ENCODE data around the gene AGPS.
"Not testable (repeated sequence)": the region's sequence is repeated elsewhere in the genome, so short reads cannot be mapped to it uniquely, and the experiment has no call there.

The AGPS gene

DNA sequence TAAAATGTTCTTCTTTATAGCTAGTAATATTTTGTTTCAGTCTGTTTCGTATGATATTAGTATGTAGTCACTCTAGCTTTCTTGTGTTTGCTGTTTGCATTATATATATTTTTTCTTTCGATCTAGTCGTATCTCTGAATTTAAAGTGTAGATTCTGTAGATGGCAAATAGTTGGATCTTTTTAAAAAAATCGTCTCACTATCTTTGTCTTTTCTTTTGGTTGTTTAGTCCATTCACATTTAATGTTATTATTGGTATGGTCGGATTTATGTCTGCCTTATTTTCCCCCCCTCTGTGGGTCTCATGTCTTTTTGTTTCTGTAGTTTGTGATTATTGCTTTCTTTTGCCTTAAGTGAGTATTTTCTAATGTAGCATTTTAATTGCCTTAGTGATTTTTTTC, 84.3 kb downstream of the AGPS start:
- DNase-seq: no peak

- no peak for DNase-seq
These were observed 85.5 kb downstream of the AGPS start for GRCh38 chr2:177478029-177478428.

DNA sequence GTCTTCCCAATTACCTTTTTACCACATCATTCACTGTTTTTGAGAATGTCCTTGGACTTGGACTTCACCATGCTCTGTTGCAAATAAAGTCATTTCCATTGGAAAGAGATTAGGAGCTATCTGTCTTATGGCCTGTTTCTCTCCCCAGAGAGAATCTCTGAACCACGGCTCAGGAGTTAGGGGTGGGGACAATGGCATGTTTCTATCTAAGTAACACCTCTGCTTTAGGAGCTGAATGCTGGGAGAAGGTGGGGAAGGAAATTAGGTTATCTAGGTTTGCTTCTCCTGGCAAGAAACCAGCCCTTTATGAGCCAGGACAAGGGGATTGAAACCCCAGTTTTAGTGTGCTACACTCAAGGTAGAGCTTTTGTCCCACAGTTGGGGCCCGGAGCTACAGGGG, 86.3 kb downstream of the AGPS start:
- DNase-seq: no peak

- DNase-seq: no peak
These were observed 89.6 kb downstream of the AGPS start for GRCh38 chr2:177482195-177482594.

DNA sequence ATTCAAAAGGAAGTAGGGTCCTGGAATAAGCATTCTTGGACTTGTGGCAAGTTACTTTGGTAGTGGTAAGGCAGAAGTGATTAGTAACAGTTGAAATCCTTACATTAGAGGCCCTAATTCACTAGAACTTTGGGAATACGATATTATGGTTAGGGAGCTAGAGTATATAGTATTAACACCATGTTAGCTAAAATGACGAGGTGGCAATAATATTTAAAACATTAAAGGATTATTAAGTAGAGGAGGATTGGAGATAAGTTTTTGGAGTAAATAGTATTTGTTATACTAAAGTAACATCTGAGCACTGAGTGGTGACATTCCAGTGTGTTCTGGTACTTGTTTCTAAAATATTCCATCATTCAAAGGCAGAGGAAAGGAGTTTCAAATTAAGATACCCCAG, 91.0 kb downstream of the AGPS start:
- no peak for DNase-seq

DNA sequence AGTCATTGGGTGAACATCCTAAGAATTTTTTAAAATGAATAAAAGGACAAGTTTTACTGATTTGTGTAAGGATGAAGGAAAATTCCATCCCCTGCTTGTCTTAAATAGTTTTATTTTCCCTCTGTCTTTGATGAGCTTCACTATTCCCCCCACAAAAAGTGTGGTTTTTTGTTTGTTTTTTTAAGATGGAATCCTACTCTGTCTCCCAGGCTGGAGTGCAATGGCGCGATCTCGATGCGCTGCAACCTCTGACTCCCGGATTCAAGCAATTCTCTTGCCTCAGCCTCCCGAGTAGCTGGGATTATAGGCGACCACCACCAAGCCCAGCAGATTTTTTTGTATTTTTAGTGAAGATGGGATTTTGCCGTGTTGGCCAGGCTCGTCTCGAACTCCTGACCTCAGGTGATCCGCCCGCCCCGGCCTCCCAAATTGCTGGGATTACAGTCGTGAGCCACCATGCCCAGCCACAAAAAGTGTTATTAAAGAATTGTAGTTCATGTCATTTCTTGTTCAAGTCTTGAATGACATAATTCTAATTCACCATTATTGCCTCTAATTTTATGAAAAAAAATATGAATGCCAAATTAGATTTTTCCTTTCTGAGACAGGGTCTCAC, 91.7 kb downstream of the AGPS start:
- DNase-seq: no peak

- not testable (repeated sequence) for DNase-seq
These were observed 93.1 kb downstream of the AGPS start for GRCh38 chr2:177485657-177486056.

GRCh38 chr2:177489719-177490301, 97.2 kb downstream of the AGPS start:
- no peak for DNase-seq

GRCh38 chr2:177495945-177496344, 103.4 kb downstream of the AGPS start:
- no peak for DNase-seq

DNA sequence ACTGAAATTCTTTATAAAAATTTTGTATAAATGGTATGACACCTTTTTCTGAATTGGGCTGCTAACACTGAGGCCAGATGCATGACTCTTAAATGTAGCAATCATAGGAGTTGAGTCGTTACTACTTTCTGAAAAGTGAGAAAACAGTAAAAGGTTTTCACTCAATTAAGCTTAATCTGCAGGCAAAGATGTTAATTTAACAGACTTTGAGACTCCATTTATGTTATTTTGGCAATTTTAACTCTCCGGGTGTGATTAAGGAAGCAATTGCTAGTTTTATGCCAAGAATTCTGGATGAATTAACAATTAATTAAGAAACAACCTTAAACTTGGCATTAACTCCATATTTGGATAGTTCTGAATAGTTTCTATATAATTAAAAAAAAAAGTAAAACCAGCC, 104.3 kb downstream of the AGPS start:
- no peak for DNase-seq

DNA sequence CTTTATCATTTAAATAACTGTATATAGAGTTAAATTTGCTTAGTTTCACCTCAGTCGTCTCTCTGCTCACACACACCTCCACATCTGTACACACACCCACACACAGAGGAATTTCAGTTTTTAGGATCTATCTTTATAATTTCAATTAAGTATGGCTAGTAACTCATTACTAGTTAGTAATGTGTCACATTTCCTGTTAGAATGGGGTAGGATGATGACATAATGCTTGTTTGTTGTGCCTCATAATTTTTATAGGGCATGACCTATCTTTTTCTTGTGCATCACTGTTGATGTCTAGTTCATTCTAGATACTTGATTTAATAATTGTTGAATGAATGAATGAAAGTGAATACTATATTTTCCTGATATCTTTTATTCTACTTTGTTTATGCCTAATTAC, 108.6 kb downstream of the AGPS start:
- DNase-seq: no peak

DNA sequence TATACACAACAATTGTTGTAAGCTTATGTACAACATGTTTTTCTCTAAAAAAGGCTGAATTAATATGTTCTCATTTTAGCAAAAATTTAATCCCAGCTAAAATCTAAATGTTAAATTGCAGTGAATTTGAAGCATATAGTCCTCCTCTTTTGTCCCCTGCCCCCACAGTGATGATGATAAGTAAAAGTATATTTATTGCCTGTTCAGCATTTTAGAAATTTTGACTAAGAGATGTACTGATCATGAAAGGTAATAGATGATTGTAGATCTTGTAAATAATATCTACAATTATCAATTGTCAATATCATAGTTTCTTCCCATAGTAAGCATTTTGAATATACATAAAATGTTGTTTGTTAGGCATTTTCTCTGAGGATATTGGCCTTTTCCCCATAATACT, 113.9 kb downstream of the AGPS start:
- DNase-seq: no peak

DNA sequence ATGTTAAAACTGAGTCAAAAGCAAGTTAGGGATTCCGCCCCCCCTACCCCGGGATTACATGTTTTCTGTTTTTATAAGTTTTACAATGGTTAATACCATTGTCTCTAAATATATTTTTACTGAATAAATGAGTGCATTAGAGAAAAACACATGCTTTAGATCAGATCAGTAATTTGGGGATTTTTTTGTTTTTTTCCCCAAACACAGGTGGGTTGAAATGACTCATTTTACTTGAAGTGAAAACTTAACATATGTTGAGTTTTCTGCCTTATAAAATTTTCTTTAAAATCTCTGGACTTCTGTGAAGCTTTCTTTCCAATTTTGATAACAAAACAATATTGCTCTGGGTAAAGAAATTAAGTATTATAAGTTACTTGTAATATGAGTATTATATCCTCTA, 114.4 kb downstream of the AGPS start:
- DNase-seq: no peak

- no peak for DNase-seq
These were observed 124.4 kb downstream of the AGPS start for GRCh38 chr2:177516824-177517544.

GRCh38 chr2:177518754-177519153, 126.2 kb downstream of the AGPS start:
- no peak for DNase-seq

- DNase-seq: no peak
These were observed 127.1 kb downstream of the AGPS start for GRCh38 chr2:177519534-177520115.

DNA sequence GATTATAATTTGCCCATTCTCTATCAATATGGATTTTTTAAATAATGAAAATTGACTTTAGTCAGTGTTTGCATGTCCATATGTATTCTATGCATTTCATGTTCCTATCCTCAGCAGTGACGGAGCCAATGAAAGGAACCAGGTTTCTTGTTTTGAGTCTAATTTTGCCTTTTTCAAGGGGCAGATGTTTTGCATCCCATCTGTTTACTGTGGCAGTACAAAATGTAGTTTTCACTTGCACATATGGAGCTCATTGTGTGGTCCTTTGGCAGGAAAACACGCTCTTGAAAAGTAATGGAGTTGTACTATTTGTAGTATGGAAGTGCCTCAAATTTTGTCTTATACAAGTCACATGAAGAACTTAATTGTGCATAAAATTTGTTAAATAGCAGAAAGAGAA, 127.8 kb downstream of the AGPS start:
- DNase-seq: no peak

- no peak for DNase-seq
These were observed 131.2 kb downstream of the AGPS start for GRCh38 chr2:177523781-177524180.

GRCh38 chr2:177525351-177525924, 132.9 kb downstream of the AGPS start:
- DNase-seq: no peak

DNA sequence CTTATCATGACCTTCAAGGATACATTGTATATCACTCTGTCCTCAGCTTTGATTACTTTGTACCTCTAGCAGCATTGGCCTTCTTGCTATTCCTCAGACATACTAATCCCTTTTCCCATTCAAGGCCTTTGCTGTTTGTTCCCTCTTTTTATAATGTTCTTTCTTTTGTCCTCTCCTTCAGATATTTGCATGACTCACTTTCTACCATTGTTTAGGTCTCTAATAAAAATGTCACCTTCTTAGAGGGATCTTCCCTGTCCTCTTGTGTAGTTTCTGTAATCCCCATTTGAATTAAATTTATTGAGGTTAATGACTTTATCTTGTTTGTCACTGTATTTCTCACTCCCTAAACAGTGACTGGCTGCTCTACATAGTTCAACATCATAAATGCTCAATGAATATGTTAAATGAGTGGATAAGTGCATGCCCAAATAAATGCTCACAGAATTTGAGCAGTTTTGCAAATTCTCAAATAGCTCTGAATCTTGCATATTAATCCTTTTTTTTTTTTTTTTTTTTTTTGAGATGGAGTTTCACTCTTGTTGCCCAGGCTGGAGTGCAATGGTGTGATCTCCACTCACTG, 135.9 kb downstream of the AGPS start:
- no peak for DNase-seq

GRCh38 chr2:177529166-177529565, 136.6 kb downstream of the AGPS start:
- DNase-seq: no peak

GRCh38 chr2:177530561-177530960, 138.0 kb downstream of the AGPS start:
- no peak for DNase-seq

- no peak for DNase-seq
These were observed 139.1 kb downstream of the AGPS start for GRCh38 chr2:177531706-177532105.
